KG1 (cell line): Measurements from ENCODE around the gene CCDC33.

ENCODE experiments used
- DNase-seq: peaks from one replicate; lab custom pipeline; 2025; lab: John Stamatoyannopoulos, UW

CCDC33 gene

DNA sequence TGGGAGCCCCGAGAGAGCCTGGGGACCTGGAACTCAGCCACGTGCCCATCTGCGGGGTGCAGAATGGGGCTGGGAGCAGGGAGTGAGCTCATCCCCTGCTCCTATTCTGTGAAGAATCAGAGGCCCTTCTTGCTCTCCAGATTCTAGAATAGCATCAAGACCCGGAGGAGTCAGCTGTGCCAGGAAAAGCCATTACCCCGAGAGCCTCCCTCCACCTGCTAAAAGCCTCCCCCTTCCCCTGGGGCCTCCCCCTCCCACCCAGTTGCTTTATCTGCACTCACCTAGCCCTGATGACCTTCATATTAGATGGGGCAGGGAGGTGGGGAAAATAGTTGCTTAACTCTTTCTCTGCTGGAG, 23.1 kb downstream of the CCDC33 start:
- no peak for DNase-seq

- DNase-seq, result no peak
Measured at GRCh38 chr15:74259821-74260607, 23.9 kb downstream of the CCDC33 start.

DNA sequence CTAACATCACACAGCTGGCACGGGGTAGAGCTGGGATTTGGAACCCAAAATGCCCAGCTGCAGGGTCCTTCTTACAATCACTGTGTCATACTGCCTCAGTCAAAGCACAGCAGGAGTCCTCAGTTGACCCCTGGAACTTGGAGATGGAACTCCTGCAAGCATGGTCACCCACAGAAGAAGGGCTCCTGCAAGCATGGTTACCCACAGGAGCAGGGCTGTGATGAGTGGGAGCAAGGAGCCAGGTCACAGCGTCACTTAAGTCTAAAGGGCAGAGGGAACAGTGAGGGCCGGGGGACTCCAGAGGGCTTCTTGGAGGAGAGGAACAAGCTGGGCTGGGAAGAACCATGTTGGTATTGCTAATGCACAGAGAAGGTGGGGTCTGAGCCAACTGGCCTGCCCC, 24.9 kb downstream of the CCDC33 start:
- DNase-seq, result no peak

DNA sequence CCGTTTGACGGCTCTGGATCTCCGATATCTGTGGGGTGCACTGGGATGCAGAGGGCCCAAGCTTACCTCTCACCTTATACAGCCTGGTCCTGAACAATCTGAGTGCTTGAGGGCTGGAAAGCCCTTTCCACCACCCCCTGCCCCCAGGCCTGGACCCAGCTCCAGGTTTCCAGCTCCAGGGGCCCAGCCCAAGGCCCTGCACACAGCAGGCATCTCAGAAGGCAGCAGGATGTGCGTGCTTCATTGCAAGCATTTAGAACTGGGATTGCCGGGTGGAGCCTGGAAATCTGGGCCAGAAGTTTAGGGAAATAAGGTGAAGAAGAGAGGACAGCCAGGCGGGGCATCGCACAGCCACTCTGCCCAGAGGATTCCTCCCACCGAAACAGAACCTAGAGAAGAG, 25.6 kb downstream of the CCDC33 start:
- no peak for DNase-seq

DNA sequence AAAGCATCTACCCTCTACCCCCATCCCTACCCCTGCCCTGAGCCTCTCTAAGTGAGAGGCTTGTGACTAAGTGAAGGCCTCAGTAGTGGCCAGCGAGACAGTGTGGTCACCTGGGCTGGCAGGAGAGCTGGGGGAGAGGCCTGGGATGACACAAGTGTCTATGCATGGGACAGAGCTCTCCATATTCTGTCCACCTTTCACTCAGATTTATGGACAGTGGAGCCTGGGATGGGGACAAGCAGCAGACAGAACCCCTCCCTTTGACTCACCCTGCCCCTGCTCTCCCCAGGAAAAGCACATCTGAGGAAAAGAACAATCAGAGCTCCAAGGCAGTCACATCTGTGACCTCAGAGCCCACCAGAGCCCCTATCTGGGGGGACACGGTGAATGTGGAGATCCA, 26.0 kb downstream of the CCDC33 start:
- DNase-seq, result no peak

GRCh38 chr15:74262625-74263024, 26.5 kb downstream of the CCDC33 start:
- no peak for DNase-seq

DNA sequence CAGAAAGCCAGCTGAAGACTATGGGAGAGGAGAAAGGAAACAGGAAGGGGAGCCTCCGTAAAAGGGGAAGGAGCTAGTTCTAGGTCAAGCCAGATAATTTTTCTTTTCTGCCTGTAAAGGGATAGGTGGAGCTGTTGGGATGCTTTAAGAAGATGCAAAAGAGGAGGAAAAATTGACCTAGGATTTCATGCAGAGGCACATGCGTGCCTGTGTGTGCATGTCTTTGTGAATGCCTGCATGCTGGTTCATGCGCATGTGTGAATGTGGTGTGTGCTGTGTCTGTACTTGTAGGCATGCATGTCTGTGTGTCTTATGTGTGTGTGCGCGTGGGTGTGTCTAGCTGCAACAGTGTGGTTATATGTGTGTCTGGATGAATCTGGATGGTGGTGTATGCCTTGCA, 27.3 kb downstream of the CCDC33 start:
- no peak for DNase-seq

DNA sequence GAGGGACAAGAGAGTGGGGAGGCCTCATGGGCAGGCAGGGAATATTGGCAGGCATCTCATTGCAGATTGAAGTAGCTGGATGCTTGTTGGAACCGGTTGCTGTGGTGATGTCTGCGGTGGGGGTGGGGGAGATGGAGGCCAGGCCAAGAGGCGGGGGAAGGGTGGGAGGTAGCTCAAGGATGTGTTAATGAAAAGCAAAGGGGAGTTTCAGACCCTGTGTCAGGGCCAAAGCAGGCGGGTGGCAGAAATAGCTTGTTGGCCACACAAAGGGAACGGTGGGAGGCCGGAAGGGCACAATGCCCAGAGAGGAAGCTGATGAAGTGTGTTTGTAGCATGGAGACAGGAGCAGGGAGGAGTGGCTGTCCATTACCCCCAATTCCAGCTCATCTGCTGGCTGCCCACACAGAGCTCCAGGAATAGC, 28.0 kb downstream of the CCDC33 start:
- no peak for DNase-seq

GRCh38 chr15:74265046-74265639, 29.0 kb downstream of the CCDC33 start:
- DNase-seq, result peak; percentile 1

GRCh38 chr15:74268020-74268419, 31.9 kb downstream of the CCDC33 start:
- no peak for DNase-seq

DNA sequence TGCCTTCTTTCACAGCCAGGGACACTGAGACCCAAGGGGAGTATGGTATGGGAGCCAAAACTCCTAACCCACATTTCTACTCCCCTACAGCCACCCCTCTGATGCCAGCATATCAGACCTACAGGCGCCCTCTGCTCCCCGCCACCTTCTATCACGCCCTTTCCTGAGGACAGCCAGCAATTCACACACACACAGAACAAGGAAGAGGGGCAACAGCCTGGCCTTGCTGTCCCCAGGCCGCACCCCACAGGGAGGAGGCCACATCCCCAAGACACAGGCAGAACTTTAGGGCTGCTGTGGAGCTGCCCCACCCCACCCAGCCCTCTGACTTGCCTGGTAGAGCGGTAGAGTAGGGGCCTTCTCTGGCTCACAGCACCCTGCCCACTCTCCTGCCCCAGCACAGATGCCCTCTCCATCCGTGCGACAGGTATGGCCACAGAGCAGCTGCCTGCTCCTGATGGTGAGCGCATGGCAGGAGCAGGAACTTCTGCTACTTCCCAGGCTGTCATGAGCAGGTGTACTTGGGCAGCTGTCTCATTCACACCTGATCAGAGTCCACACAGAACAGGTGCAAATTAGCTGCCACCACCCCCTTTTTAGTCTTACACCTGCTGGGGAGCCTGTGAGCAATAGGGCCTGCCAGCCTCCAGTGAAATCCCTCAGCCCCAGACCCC, 33.4 kb downstream of the CCDC33 start:
- DNase-seq, result no peak

DNA sequence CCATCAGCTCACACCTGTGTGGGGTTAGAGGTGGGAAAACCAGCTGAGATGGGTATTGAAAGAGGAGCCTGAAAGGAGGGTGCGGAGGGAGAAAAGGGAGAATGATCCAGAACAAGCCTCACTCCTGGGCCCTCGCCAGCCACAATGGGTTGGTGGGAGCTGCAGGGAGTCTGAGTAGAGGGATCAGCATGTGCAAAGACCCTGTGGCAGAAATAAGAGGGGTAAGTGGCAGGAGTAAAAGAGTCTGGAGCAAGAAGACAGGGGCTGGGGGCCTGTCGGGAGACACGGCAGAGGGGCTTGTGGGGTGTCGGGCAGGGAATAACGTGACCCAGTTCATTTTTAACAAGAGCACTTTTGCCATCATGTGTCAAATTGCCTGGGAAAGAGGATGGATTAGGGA, 34.0 kb downstream of the CCDC33 start:
- DNase-seq, result no peak

DNA sequence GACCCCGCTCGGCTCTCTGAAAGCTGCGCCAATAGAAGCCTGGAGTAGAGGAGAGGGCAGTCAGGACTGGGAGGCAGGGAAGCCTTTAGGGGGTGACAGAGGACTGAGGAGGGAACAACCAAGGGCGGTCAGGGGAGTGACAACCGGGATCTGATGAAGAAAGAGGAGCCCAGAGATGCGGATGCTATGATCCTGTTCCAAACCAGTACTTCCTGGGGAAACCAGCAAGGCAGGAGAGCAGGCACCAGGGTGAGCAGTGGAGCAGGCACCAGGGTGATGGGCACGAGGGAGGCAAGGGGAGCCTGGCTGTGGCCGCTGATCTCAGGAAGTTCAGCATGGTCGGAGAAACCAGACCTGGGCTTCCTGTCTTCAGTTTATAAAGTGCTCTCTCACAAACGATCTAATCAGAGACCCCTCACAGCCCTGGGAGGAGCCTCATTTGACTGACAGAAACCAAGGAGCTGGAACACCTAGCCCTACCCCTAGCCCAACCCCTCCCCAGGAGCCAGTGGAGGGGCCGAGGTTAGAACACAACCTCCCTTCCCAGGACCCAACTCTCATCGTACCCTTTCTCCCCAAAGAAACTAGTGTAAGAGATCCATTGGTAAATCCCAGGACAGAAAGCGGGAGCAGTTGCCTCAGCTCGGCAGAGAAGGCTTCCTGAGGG, 34.9 kb downstream of the CCDC33 start:
- no peak for DNase-seq

GRCh38 chr15:74272812-74273211, 36.7 kb downstream of the CCDC33 start:
- no peak for DNase-seq

DNA sequence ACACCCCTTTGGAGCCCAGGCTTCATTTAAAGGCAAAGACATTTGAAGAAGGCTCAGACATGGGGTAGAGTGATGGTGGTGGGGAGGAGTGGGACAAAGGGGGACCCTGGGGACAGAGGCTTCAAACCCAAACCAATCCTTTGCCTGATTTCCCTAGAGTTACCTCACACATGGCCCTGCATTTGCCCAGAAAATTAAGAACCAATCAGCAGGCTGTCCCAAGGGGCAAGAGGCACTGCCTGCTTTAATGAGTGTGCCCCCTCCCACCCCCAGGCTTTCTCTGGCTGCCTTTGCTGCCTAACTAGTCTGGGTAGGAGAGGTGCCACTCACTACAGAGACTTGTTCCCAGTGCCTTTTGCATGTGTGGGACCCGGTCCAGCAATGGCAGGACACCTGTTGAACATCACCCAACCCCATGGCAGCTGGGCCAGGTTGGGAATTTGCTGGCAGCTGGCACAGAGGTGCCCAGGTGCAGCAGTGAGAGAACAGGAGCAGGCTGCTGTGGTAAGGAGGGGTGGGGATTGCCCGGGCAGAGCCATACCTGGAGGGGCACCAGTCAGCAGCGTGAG, 38.4 kb downstream of the CCDC33 start:
- no peak for DNase-seq

DNA sequence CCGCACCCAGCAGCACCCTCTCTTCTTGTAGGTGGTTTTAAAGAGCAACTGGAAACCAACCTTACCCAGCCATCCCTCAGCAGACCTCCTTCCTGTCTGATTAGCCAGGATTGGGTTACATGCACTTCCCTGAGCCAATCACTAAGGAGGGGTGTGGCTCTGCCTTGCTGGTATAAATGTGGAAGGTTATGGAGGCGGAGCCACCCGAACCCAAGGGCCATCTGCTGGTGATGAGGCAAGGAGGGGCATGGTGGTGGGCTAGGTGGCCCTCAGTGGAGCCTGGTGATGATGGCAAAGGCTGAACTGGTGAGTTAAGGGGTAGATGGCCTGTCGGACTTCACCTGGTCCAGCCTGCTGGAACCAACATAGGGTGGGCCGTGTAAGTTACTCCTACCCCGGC, 39.8 kb downstream of the CCDC33 start:
- DNase-seq, result no peak

- DNase-seq, result no peak
Measured at GRCh38 chr15:74276560-74276959, 40.4 kb downstream of the CCDC33 start.

GRCh38 chr15:74277242-74277810, 41.2 kb downstream of the CCDC33 start:
- no peak for DNase-seq

GRCh38 chr15:74278207-74278606, 42.1 kb downstream of the CCDC33 start:
- no peak for DNase-seq

- no peak for DNase-seq
Measured at GRCh38 chr15:74281147-74282133, 45.3 kb downstream of the CCDC33 start.

DNA sequence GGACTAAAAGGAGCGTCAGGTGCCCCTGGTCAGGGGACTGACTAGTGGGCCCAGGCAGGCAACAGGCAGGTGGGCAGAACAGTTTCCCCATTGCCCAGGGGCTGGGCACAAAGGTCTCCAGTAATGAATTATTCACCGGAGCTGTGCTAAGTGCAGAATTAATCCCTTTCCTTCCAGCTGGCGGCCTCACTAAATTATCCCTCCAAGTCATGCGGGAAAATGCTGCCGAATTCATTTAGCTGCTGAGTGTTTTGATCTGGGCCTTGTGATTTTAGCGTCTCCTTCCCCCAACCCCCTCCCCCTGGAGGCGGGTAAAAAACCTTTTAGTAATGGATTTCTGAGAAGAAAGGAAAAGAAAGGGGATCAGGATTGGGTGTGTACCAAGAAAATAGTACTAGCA, 47.2 kb downstream of the CCDC33 start:
- DNase-seq, result no peak
